Keratinocyte (primary cell): ENCODE data around the gene SULF2. TPM values are rescaled to one million over a fixed set of nuclear protein-coding genes. Genes with fewer than 3 reads are reported as not detected.

Experiments used
- DNase-seq: peaks from one replicate; pipeline ENCODE4 v3.0.0-alpha.2; 2011; ENCODE audit warnings: low read depth, missing footprints, low spot score
- FAIRE-seq: peaks from 2 replicates; lab custom pipeline; 2011; peaks lifted over from hg19 to GRCh38; lab: Jason Lieb, UNC
- H2AFZ ChIP-seq: 2 replicates; pipeline ENCODE4 v1.6.0; 2012; ENCODE audit warnings: low read length, control low read depth, inconsistent platforms; ENCODE audit not compliant: control insufficient read depth
- H3K27ac ChIP-seq: 2 replicates; pipeline ENCODE4 v1.5.1; 2011; ENCODE audit warnings: low read length; ENCODE audit not compliant: control insufficient read depth, insufficient read depth
- H3K27me3 ChIP-seq: 3 replicates; pipeline ENCODE4 v1.6.0; 2011; ENCODE audit warnings: low read length; ENCODE audit not compliant: control insufficient read depth, insufficient read depth; ENCODE audit errors: extremely low read depth
- H3K36me3 ChIP-seq, 2 experiments: 2 replicates in 1 of 2; 3 replicates in 1 of 2; pipeline ENCODE4 v1.5.1; 2011; ENCODE audit warnings: low read length in 2 of 2, mild to moderate bottlenecking in 1 of 2; ENCODE audit not compliant: control insufficient read depth in 2 of 2, insufficient read depth in 2 of 2; ENCODE audit errors: extremely low read depth in 1 of 2
- H3K4me1 ChIP-seq: 3 replicates; pipeline ENCODE4 v1.5.1; 2011; ENCODE audit warnings: low read length; ENCODE audit not compliant: control insufficient read depth, insufficient read depth; ENCODE audit errors: extremely low read depth
- H3K4me2 ChIP-seq: 3 replicates; pipeline ENCODE4 v1.6.0; 2011; ENCODE audit warnings: low read depth, low read length; ENCODE audit not compliant: control insufficient read depth, insufficient read depth; ENCODE audit errors: extremely low read depth
- H3K4me3 ChIP-seq, 3 experiments: fragments of 200-600 bp in 1 of 3; sonication (generic) in 1 of 3; 2 replicates in 2 of 3; 3 replicates in 1 of 3; pipeline ENCODE4 v1.5.1; 2011 to 2016; ENCODE audit warnings: low read length in 3 of 3, mild to moderate bottlenecking in 3 of 3, control low read depth in 2 of 3, inconsistent platforms in 1 of 3, low read depth in 1 of 3, mixed read lengths in 1 of 3, mixed run types in 1 of 3, moderate library complexity in 1 of 3; ENCODE audit not compliant: control insufficient read depth in 2 of 3, insufficient read depth in 2 of 3; ENCODE audit errors: extremely low read depth in 1 of 3
- H3K79me2 ChIP-seq: 2 replicates; pipeline ENCODE4 v1.6.0; 2012; ENCODE audit warnings: low read length; ENCODE audit not compliant: control insufficient read depth, insufficient read depth
- H3K9ac ChIP-seq: 3 replicates; pipeline ENCODE4 v1.6.0; 2011; ENCODE audit warnings: low read length; ENCODE audit not compliant: control insufficient read depth, insufficient read depth; ENCODE audit errors: extremely low read depth
- H3K9me1 ChIP-seq: 3 replicates; pipeline ENCODE4 v1.6.0; 2011; ENCODE audit warnings: low read length; ENCODE audit not compliant: control insufficient read depth, insufficient read depth; ENCODE audit errors: extremely low read depth
- H3K9me3 ChIP-seq: 2 replicates; pipeline ENCODE4 v1.5.1; 2012; ENCODE audit warnings: low read depth, low read length; ENCODE audit not compliant: control insufficient read depth
- H4K20me1 ChIP-seq: 3 replicates; pipeline ENCODE4 v1.6.0; 2011; ENCODE audit warnings: low read length; ENCODE audit not compliant: control insufficient read depth, insufficient read depth; ENCODE audit errors: extremely low read depth
- CTCF ChIP-seq, 3 experiments: IDR thresholded peaks in 1 of 3; conservative IDR thresholded peaks in 1 of 3; optimal IDR thresholded peaks in 1 of 3; 2 replicates in 2 of 3; 3 replicates in 1 of 3; pipeline versions ENCODE3 to v1.5.1; 2011; ENCODE audit warnings: low read length in 3 of 3, mild to moderate bottlenecking in 3 of 3, moderate library complexity in 2 of 3, control low read depth in 1 of 3, inconsistent platforms in 1 of 3; ENCODE audit not compliant: insufficient read depth in 2 of 3; ENCODE audit errors: extremely low read depth in 1 of 3
- EZH2 ChIP-seq: IDR thresholded peaks from one replicate; pipeline ENCODE4 v1.6.1; 2012; ENCODE audit warnings: inconsistent platforms, mild to moderate bottlenecking, low read length, moderate library complexity
- dilution Hi-C: fragments of 300-500 bp; cut with MboI; formaldehyde crosslinking; loops from one replicate; pipeline ENCODE4 v1.7.0; 2020; ENCODE audit warnings: low sequenced_read_pairs; ENCODE audit not compliant: extremely low pct_ligation_motif_present
- polyA plus RNA-seq, 5 experiments: library from polyadenylated mRNA; depleted of rRNA in 3 of 5; stranded (reverse) in 3 of 5; stranded (forward) in 1 of 5; unstranded in 1 of 5; fragments of >200 nt; gene quantifications; 1 replicate in 1 of 5; 2 replicates in 3 of 5; 3 replicates in 1 of 5; pipeline versions ENCODE4 v1.2.1 to v1.2.3, GENCODE V29; 2011 to 2012; ENCODE audit warnings: missing spikeins in 2 of 5, low read depth in 1 of 5, low replicate concordance in 1 of 5

The SULF2 gene
- polyA plus RNA-seq, 1 donor (not counting 4 experiments of a cell fraction or from before 2014, with no cell fraction given) = 64.4 TPM

GRCh38 chr20:47790580-47790965, 5.3 kb upstream of the SULF2 start:
- FAIRE-seq (no peak), DNase-seq (no peak)
- Histone ChIP-seq H3K27ac (peak overlapping the region; percentile 91), H2AFZ (no peak overlapping the region), H4K20me1 (no peaks in the 10 kb centered on the region), H3K27me3 (no peaks in the 10 kb centered on the region), H3K4me2 (peak overlapping the region; percentile 30), H3K36me3 (no peaks in the 10 kb centered on the region), H3K4me1 (peaks cover 53% of the 10 kb centered on the region), H3K9me1 (no peaks in the 10 kb centered on the region), H3K4me3 (no peak overlapping the region), H3K79me2 (peaks cover 2% of the 10 kb centered on the region), H3K9ac (peak overlapping the region; percentile 28), H3K9me3 (no peaks in the 10 kb centered on the region)
- TF ChIP-seq EZH2 = no peak
- no peak for TF ChIP-seq CTCF (optimal IDR thresholded peaks at IDR 0.05 in 1 of 3, IDR thresholded peaks at IDR 0.05 in 1 of 3, conservative IDR thresholded peaks at IDR 0.05 in 1 of 3; ENCODE audit: extremely low read depth in 1 of 3, insufficient read depth in 2 of 3, low read length in 3 of 3)
- dilution Hi-C loops = loop anchor here (25.0 kb wide), 1 partner anchor 497 kb away; no protein-coding TSS in a partner anchor

GRCh38 chr20:47789764-47790579, 4.7 kb upstream of the SULF2 start:
- H3K27me3 ChIP-seq = no peaks in the 10 kb centered on the region
- no peaks in the 10 kb centered on the region for H3K9me1 ChIP-seq
- no peaks in the 10 kb centered on the region for H3K9me3 ChIP-seq
- DNase-seq = no peak
- no peaks in the 10 kb centered on the region for H4K20me1 ChIP-seq
- no peak overlapping the region for H2AFZ ChIP-seq
- H3K9ac ChIP-seq = peak overlapping the region; percentile 31
- H3K36me3 ChIP-seq = no peaks in the 10 kb centered on the region
- FAIRE-seq = peak; percentile 94
- peak overlapping the region; percentile 30 for H3K4me2 ChIP-seq
- no peak for TF ChIP-seq EZH2
- TF ChIP-seq CTCF (optimal IDR thresholded peaks at IDR 0.05 in 1 of 3, IDR thresholded peaks at IDR 0.05 in 1 of 3, conservative IDR thresholded peaks at IDR 0.05 in 1 of 3; ENCODE audit: extremely low read depth in 1 of 3, insufficient read depth in 2 of 3, low read length in 3 of 3) = no peak
- dilution Hi-C loops = loop anchor here (25.0 kb wide), 1 partner anchor 497 kb away; no protein-coding TSS in a partner anchor
- H3K79me2 ChIP-seq = peaks cover 2% of the 10 kb centered on the region
- peaks cover 47% of the 10 kb centered on the region for H3K4me1 ChIP-seq
- peak overlapping the region; percentile 91 for H3K27ac ChIP-seq
- H3K4me3 ChIP-seq = no peak overlapping the region
